ENCODE results near the gene PURA. TPM values are rescaled to one million over a fixed set of nuclear protein-coding genes. Genes with fewer than 3 reads are reported as not detected.

PURA gene
- total and polyA plus RNA-seq, 2 donors from 2014 or later = 4.7 to 31.6 TPM

- no peak for TF ChIP-seq CTCF (IDR thresholded peaks at IDR 0.05; ENCODE audit: borderline replicate concordance, extremely low read depth, insufficient read depth)
- no peak for DNase-seq
- peaks cover 0 to 13% (median 0%) of the 10 kb centered on the region in 3 donors for H3K4me1 ChIP-seq (ENCODE audit: control insufficient read depth in 2 of 3, insufficient read depth in 2 of 3, low read depth in 1 of 3, low read length in 3 of 3)
- intact Hi-C loops (cut with DNase I) = no loop called here
- H3K4me3 ChIP-seq (ENCODE audit: low read length in 3 of 3) = no peak overlapping the region
- no peaks in the 10 kb centered on the region for H3K36me3 ChIP-seq (ENCODE audit: control insufficient read depth in 2 of 3, insufficient read depth in 3 of 3, low read length in 3 of 3)
- FAIRE-seq = no peak
- H3K9ac ChIP-seq (ENCODE audit: low read length in 3 of 3) = no peak overlapping the region
- H3K9me3 ChIP-seq (ENCODE audit: control insufficient read depth in 2 of 3, insufficient read depth in 1 of 3, low read length in 3 of 3) = no peaks in the 10 kb centered on the region
- H3K27me3 ChIP-seq (ENCODE audit: control insufficient read depth, insufficient read depth, low read length) = peaks cover 5% of the 10 kb centered on the region
- H3K27ac ChIP-seq (ENCODE audit: low read depth in 2 of 2, low read length in 2 of 2) = no peak overlapping the region
These were observed 37.5 kb downstream of the PURA start for GRCh38 chr5:140151144-140152021.

GRCh38 chr5:140152022-140152999, 38.4 kb downstream of the PURA start:
- H3K4me3 ChIP-seq (ENCODE audit: low read length in 3 of 3) = no peak overlapping the region
- H3K36me3 ChIP-seq (ENCODE audit: control insufficient read depth in 2 of 3, insufficient read depth in 3 of 3, low read length in 3 of 3) = no peaks in the 10 kb centered on the region
- DNase-seq (peak in 2 of 5 donors; percentile 41 to 42), FAIRE-seq (no peak)
- H3K9me3 ChIP-seq (ENCODE audit: control insufficient read depth in 2 of 3, insufficient read depth in 1 of 3, low read length in 3 of 3) = no peaks in the 10 kb centered on the region
- no peak for TF ChIP-seq CTCF (IDR thresholded peaks at IDR 0.05; ENCODE audit: borderline replicate concordance, extremely low read depth, insufficient read depth)
- H3K27ac ChIP-seq (ENCODE audit: low read depth in 2 of 2, low read length in 2 of 2) = no peak overlapping the region
- peaks cover 5% of the 10 kb centered on the region for H3K27me3 ChIP-seq (ENCODE audit: control insufficient read depth, insufficient read depth, low read length)
- intact Hi-C loops (cut with DNase I) = no loop called here
- H3K4me1 ChIP-seq (ENCODE audit: control insufficient read depth in 2 of 3, insufficient read depth in 2 of 3, low read depth in 1 of 3, low read length in 3 of 3) = peaks cover 0 to 13% (median 2%) of the 10 kb centered on the region in 3 donors
- no peak overlapping the region for H3K9ac ChIP-seq (ENCODE audit: low read length in 3 of 3)

- H3K9me3 ChIP-seq (ENCODE audit: control insufficient read depth in 2 of 3, insufficient read depth in 1 of 3, low read length in 3 of 3) = no peaks in the 10 kb centered on the region
- DNase-seq (no peak), FAIRE-seq (no peak)
- intact Hi-C loops (cut with DNase I) = no loop called here
- no peak for TF ChIP-seq CTCF (IDR thresholded peaks at IDR 0.05; ENCODE audit: borderline replicate concordance, extremely low read depth, insufficient read depth)
- H3K36me3 ChIP-seq (ENCODE audit: control insufficient read depth in 2 of 3, insufficient read depth in 3 of 3, low read length in 3 of 3) = no peaks in the 10 kb centered on the region
- H3K9ac ChIP-seq (ENCODE audit: low read length in 3 of 3) = no peak overlapping the region
- H3K27ac ChIP-seq (ENCODE audit: low read depth in 2 of 2, low read length in 2 of 2) = no peak overlapping the region
- H3K27me3 ChIP-seq (ENCODE audit: control insufficient read depth, insufficient read depth, low read length) = peaks cover 3% of the 10 kb centered on the region
- H3K4me3 ChIP-seq (ENCODE audit: low read length in 3 of 3) = no peak overlapping the region
- H3K4me1 ChIP-seq (ENCODE audit: control insufficient read depth in 2 of 3, insufficient read depth in 2 of 3, low read depth in 1 of 3, low read length in 3 of 3) = peaks cover 0 to 13% (median 2%) of the 10 kb centered on the region in 3 donors
These were observed 39.3 kb downstream of the PURA start for GRCh38 chr5:140153255-140153654.

Measured in kidney (tissue), 14 donors.